C4-2B (cell line): ENCODE data around the gene KLRC1.
"Not testable (repeated sequence)": the region's sequence is repeated elsewhere in the genome, so short reads cannot be mapped to it uniquely, and the experiment has no call there.

Experiments used
- ZFX ChIP-seq: fragments of 450-650 bp; IDR thresholded peaks from 2 replicates; pipeline ENCODE4 v1.6.1; 2017
- TF ChIP-seq, protein P1 (sequence below): fragments of 450-650 bp; conservative IDR thresholded peaks from 2 replicates; pipeline ENCODE4 v1.5.1; 2017; ENCODE audit warnings: mild to moderate bottlenecking

DNA sequence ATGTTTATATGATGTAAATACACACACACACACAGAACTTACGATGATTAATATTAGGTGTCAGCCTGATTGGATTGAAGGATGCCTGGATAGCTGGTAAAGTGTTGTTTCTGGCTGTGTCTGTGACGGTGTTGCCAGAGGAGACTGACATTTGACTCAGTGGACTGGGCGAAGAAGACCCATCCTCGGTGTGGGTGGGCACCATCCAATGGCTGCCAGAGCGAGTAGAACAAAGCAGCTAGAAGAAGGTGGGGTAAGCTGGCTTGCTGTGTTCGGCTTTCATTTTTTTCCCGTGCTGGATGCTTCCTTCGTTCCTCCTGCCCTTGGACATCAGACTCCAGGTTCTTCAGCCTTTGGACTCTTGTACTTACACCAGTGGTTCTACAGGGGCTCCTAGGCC is 12.0 kb downstream of the KLRC1 start:
- TF ChIP-seq, protein P1, sequence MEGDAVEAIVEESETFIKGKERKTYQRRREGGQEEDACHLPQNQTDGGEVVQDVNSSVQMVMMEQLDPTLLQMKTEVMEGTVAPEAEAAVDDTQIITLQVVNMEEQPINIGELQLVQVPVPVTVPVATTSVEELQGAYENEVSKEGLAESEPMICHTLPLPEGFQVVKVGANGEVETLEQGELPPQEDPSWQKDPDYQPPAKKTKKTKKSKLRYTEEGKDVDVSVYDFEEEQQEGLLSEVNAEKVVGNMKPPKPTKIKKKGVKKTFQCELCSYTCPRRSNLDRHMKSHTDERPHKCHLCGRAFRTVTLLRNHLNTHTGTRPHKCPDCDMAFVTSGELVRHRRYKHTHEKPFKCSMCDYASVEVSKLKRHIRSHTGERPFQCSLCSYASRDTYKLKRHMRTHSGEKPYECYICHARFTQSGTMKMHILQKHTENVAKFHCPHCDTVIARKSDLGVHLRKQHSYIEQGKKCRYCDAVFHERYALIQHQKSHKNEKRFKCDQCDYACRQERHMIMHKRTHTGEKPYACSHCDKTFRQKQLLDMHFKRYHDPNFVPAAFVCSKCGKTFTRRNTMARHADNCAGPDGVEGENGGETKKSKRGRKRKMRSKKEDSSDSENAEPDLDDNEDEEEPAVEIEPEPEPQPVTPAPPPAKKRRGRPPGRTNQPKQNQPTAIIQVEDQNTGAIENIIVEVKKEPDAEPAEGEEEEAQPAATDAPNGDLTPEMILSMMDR: not testable (repeated sequence)
- TF ChIP-seq ZFX: not testable (repeated sequence)
